GM23248 (cell line): ENCODE measurements around the gene SPATA25. TPM values are rescaled to one million over a fixed set of nuclear protein-coding genes. Genes with fewer than 3 reads are reported as not detected.
A peak's percentile ranks its signal among the peaks of the same experiment; 100 is the strongest.

Source experiments
- DNase-seq: peaks from one replicate; pipeline ENCODE4 v3.0.0-alpha.2; 2015
- H2AFZ ChIP-seq: fragments of 200-600 bp; sonication (generic); 2 replicates; pipeline ENCODE4 v1.6.1; 2016; ENCODE audit warnings: antibody characterized with exemption
- H3F3A ChIP-seq: fragments of 200-600 bp; sonication (generic); 2 replicates; pipeline ENCODE4 v1.6.1; 2016; ENCODE audit warnings: mild to moderate bottlenecking, antibody characterized with exemption, mixed run types; ENCODE audit not compliant: insufficient read depth
- H3K27ac ChIP-seq: fragments of 200-600 bp; sonication (generic); 2 replicates; pipeline ENCODE4 v1.5.1; 2016; ENCODE audit warnings: mild to moderate bottlenecking
- H3K27me3 ChIP-seq: fragments of 200-600 bp; sonication (generic); replicated peaks from 2 replicates; pipeline ENCODE4 v1.6.1; 2016; ENCODE audit warnings: mild to moderate bottlenecking; ENCODE audit not compliant: insufficient read depth
- H3K36me3 ChIP-seq: fragments of 200-600 bp; sonication (generic); 2 replicates; pipeline ENCODE4 v1.6.1; 2016; ENCODE audit warnings: low read depth, mild to moderate bottlenecking
- H3K4me1 ChIP-seq: fragments of 200-600 bp; sonication (generic); 2 replicates; pipeline ENCODE4 v1.6.1; 2016; ENCODE audit warnings: mild to moderate bottlenecking; ENCODE audit not compliant: insufficient read depth
- H3K4me2 ChIP-seq: fragments of 200-600 bp; sonication (generic); one replicate; pipeline ENCODE4 v1.6.1; 2016; ENCODE audit warnings: mild to moderate bottlenecking; ENCODE audit not compliant: unreplicated experiment
- H3K4me3 ChIP-seq: fragments of 200-600 bp; sonication (generic); 2 replicates; pipeline ENCODE4 v1.5.1; 2016; ENCODE audit warnings: mild to moderate bottlenecking
- H3K79me2 ChIP-seq: fragments of 200-600 bp; sonication (generic); 2 replicates; pipeline ENCODE4 v1.6.1; 2016; ENCODE audit warnings: mild to moderate bottlenecking; ENCODE audit not compliant: insufficient read depth
- H3K9ac ChIP-seq: fragments of 200-600 bp; sonication (generic); 2 replicates; pipeline ENCODE4 v1.6.1; 2016; ENCODE audit warnings: mild to moderate bottlenecking
- H3K9me2 ChIP-seq: fragments of 200-600 bp; sonication (generic); 2 replicates; pipeline ENCODE4 v1.6.1; 2016; ENCODE audit warnings: mixed run types, mild to moderate bottlenecking, moderate library complexity; ENCODE audit not compliant: insufficient read depth
- H3K9me3 ChIP-seq: fragments of 200-600 bp; sonication (generic); one replicate; pipeline ENCODE4 v1.6.1; 2017; ENCODE audit warnings: low read depth
- H4K20me1 ChIP-seq: fragments of 200-600 bp; sonication (generic); 2 replicates; pipeline ENCODE4 v1.6.0; 2016; ENCODE audit not compliant: insufficient read depth
- EZH2 ChIP-seq: fragments of 200-600 bp; sonication (generic); IDR thresholded peaks from 2 replicates; pipeline ENCODE4 v1.6.1; 2018; ENCODE audit warnings: antibody characterized with exemption, mild to moderate bottlenecking; ENCODE audit not compliant: insufficient read depth, poor library complexity, severe bottlenecking
- EZH2phosphoT487 ChIP-seq: fragments of 200-600 bp; sonication (generic); IDR thresholded peaks from 2 replicates; pipeline ENCODE4 v1.6.1; 2018; ENCODE audit warnings: antibody characterized with exemption, moderate library complexity, mild to moderate bottlenecking, low read depth; ENCODE audit not compliant: insufficient read depth
- WGBS, 2 experiments: methylation state at CpG; one replicate each; pipeline ENCODE4 v1.1.6; 2015 to 2017; ENCODE audit warnings: low lambda C conversion rate in 2 of 2, low coverage in 1 of 2; ENCODE audit errors: missing lambda C conversion rate in 2 of 2; 5-methylcytosine and 5-hydroxymethylcytosine counted together
- in situ Hi-C: fragments of 300-500 bp; cut with MboI; formaldehyde crosslinking; loops from 2 replicates; pipeline ENCODE4 v1.15.0; 2020
- polyA plus RNA-seq: library from polyadenylated mRNA; unstranded; fragments of >200 nt; fragmentation: Nextera tagmentation; extraction: Ambion mirVana; gene quantifications from 2 replicates; pipeline ENCODE4 v1.2.1, GENCODE V29; 2016
- total RNA-seq: library from RNA; depleted of rRNA; stranded (reverse); fragments of >200 nt; shearing (Covaris generic); gene quantifications from 2 replicates; pipeline ENCODE4 v1.2.3, GENCODE V29; 2014; rRNA removed

SPATA25 gene
- total and polyA plus RNA-seq, 2 experiments from 2014 or later: not detected

GRCh38 chr20:45841407-45842129 lies 45.9 kb downstream of the SPATA25 start:
- in situ Hi-C loops: no loop called here
- Histone ChIP-seq H3F3A (peaks cover 31% of the 10 kb centered on the region), H4K20me1 (no peaks in the 10 kb centered on the region), H3K9me3 (no peaks in the 10 kb centered on the region), H3K9ac (no peak overlapping the region), H3K4me3 (no peak overlapping the region), H3K4me1 (peaks cover 10% of the 10 kb centered on the region; the same call in 1 of the 2 replicates), H3K27ac (peak overlapping the region; percentile 43; the same call in 1 of the 2 replicates), H3K9me2 (no peaks in the 10 kb centered on the region), H3K27me3 (no peaks in the 10 kb centered on the region), H2AFZ (no peak overlapping the region), H3K4me2 (no peak overlapping the region), H3K79me2 (peaks cover 39% of the 10 kb centered on the region), H3K36me3 (peaks cover 17% of the 10 kb centered on the region; the same call in 1 of the 2 replicates)
- DNase-seq: no peak
- 88 to 90% methylated on average over 10 of the region's 10 CpGs for WGBS, 2 experiments
- TF ChIP-seq EZH2 (no peak), EZH2phosphoT487 (no peak)

- peaks cover 13% of the 10 kb centered on the region; the same call in 1 of the 2 replicates for H3K4me1 ChIP-seq
- H3K27ac ChIP-seq: no peak overlapping the region
- H3F3A ChIP-seq: peaks cover 33% of the 10 kb centered on the region
- no peak overlapping the region for H2AFZ ChIP-seq
- WGBS, 2 experiments: 85 to 87% methylated on average over 21 to 24 of the region's 25 CpGs
- H3K4me3 ChIP-seq: no peak overlapping the region
- no peak overlapping the region for H3K4me2 ChIP-seq
- DNase-seq: no peak
- TF ChIP-seq EZH2phosphoT487 (no peak), EZH2 (no peak)
- H3K79me2 ChIP-seq: peaks cover 42% of the 10 kb centered on the region
- no peaks in the 10 kb centered on the region for H3K9me3 ChIP-seq
- H3K9ac ChIP-seq: no peak overlapping the region
- in situ Hi-C loops: no loop called here
- peaks cover 15% of the 10 kb centered on the region; the same call in 1 of the 2 replicates for H3K36me3 ChIP-seq
- H3K9me2 ChIP-seq: no peaks in the 10 kb centered on the region
- H3K27me3 ChIP-seq: no peaks in the 10 kb centered on the region
- H4K20me1 ChIP-seq: no peaks in the 10 kb centered on the region
Measured at GRCh38 chr20:45840700-45841198, 46.7 kb downstream of the SPATA25 start.

GRCh38 chr20:45836841-45837240 lies 50.6 kb downstream of the SPATA25 start:
- Histone ChIP-seq H3F3A (peaks cover 44% of the 10 kb centered on the region; the same call in 1 of the 2 replicates), H3K4me1 (peaks cover 32% of the 10 kb centered on the region), H3K9me3 (no peaks in the 10 kb centered on the region), H3K9ac (peak overlapping the region; percentile 95), H3K27me3 (no peaks in the 10 kb centered on the region), H3K4me3 (peak overlapping the region; percentile 92), H3K9me2 (no peaks in the 10 kb centered on the region), H3K27ac (peak overlapping the region; percentile 97), H3K79me2 (peaks cover 56% of the 10 kb centered on the region), H3K4me2 (peak overlapping the region; percentile 38), H4K20me1 (no peaks in the 10 kb centered on the region), H2AFZ (no peak overlapping the region), H3K36me3 (peaks cover 9% of the 10 kb centered on the region; the same call in 1 of the 2 replicates)
- in situ Hi-C loops: no loop called here
- peak; percentile 40 for DNase-seq
- WGBS, 2 experiments: 35 to 53% methylated on average over 1 of the region's 1 CpG
- TF ChIP-seq EZH2 (no peak), EZH2phosphoT487 (no peak)

Other genes with a start within 250 kb of the SPATA25 start
- not detected in 2 replicates for gene WFDC11, start 217.4 kb downstream of the SPATA25 start, total RNA-seq
- gene WFDC11, start 217.4 kb downstream of the SPATA25 start, polyA plus RNA-seq: not detected in 2 replicates
- not detected in 2 replicates for gene WFDC13, start 185.6 kb downstream of the SPATA25 start, total RNA-seq
- not detected in 2 replicates for gene WFDC13, start 185.6 kb downstream of the SPATA25 start, polyA plus RNA-seq
- gene WFDC10B, start 182.6 kb downstream of the SPATA25 start, total RNA-seq: not detected in 2 replicates
- not detected in 2 replicates for gene WFDC10B, start 182.6 kb downstream of the SPATA25 start, polyA plus RNA-seq
- gene SPINT4, start 165.3 kb downstream of the SPATA25 start, total RNA-seq: not detected in 2 replicates
- gene SPINT4, start 165.3 kb downstream of the SPATA25 start, polyA plus RNA-seq: not detected in 2 replicates
- 0.76 TPM in 1 of 2 replicates, not detected in the other for gene WFDC3, start 95.7 kb downstream of the SPATA25 start, total RNA-seq
- gene WFDC3, start 95.7 kb downstream of the SPATA25 start, polyA plus RNA-seq: 2.4 and 3.6 TPM in 2 replicates
- gene DNTTIP1, start 95.7 kb downstream of the SPATA25 start, total RNA-seq: 12.4 and 22.9 TPM in 2 replicates
- gene DNTTIP1, start 95.7 kb downstream of the SPATA25 start, polyA plus RNA-seq: 57.2 and 57.6 TPM in 2 replicates
- 33.8 and 38.8 TPM in 2 replicates for gene UBE2C, start 75.0 kb downstream of the SPATA25 start, total RNA-seq
- gene UBE2C, start 75.0 kb downstream of the SPATA25 start, polyA plus RNA-seq: 69.2 and 78.4 TPM in 2 replicates
- gene TNNC2, start 60.3 kb downstream of the SPATA25 start, total RNA-seq: not detected in 2 replicates
- 0.83 and 1.1 TPM in 2 replicates for gene TNNC2, start 60.3 kb downstream of the SPATA25 start, polyA plus RNA-seq
- 88.4 and 100 TPM in 2 replicates for gene SNX21, start 53.8 kb downstream of the SPATA25 start, total RNA-seq
- gene SNX21, start 53.8 kb downstream of the SPATA25 start, polyA plus RNA-seq: 50.9 and 54.7 TPM in 2 replicates
- 37.2 and 55.2 TPM in 2 replicates for gene ACOT8, start 30.2 kb downstream of the SPATA25 start, total RNA-seq
- gene ACOT8, start 30.2 kb downstream of the SPATA25 start, polyA plus RNA-seq: 30.0 and 32.9 TPM in 2 replicates
- 4.3 and 5.3 TPM in 2 replicates for gene ZSWIM3, start 30.0 kb downstream of the SPATA25 start, total RNA-seq
- gene ZSWIM3, start 30.0 kb downstream of the SPATA25 start, polyA plus RNA-seq: 1.9 and 2.0 TPM in 2 replicates
- 7.7 and 8.9 TPM in 2 replicates for gene ZSWIM1, start 6.4 kb downstream of the SPATA25 start, total RNA-seq
- 6.6 and 8.5 TPM in 2 replicates for gene ZSWIM1, start 6.4 kb downstream of the SPATA25 start, polyA plus RNA-seq
- 4.3 and 8.3 TPM in 2 replicates for gene NEURL2, start 3.6 kb upstream of the SPATA25 start, total RNA-seq
- gene NEURL2, start 3.6 kb upstream of the SPATA25 start, polyA plus RNA-seq: 1.4 and 2.1 TPM in 2 replicates
- gene CTSA, start 3.7 kb upstream of the SPATA25 start, total RNA-seq: 154 and 176 TPM in 2 replicates
- gene CTSA, start 3.7 kb upstream of the SPATA25 start, polyA plus RNA-seq: 303 and 321 TPM in 2 replicates
- gene PLTP, start 24.5 kb upstream of the SPATA25 start, total RNA-seq: 14.5 and 22.6 TPM in 2 replicates
- gene PLTP, start 24.5 kb upstream of the SPATA25 start, polyA plus RNA-seq: 24.4 and 25.7 TPM in 2 replicates
- 4.2 and 5.3 TPM in 2 replicates for gene PCIF1, start 47.1 kb upstream of the SPATA25 start, total RNA-seq
- gene PCIF1, start 47.1 kb upstream of the SPATA25 start, polyA plus RNA-seq: 23.8 and 24.3 TPM in 2 replicates
- 10.8 and 12.6 TPM in 2 replicates for gene ZNF335, start 84.6 kb upstream of the SPATA25 start, total RNA-seq
- 6.0 and 6.9 TPM in 2 replicates for gene ZNF335, start 84.6 kb upstream of the SPATA25 start, polyA plus RNA-seq
- not detected in 2 replicates for gene MMP9, start 121.3 kb upstream of the SPATA25 start, total RNA-seq
- gene MMP9, start 121.3 kb upstream of the SPATA25 start, polyA plus RNA-seq: 0.10 and 0.13 TPM in 2 replicates
- gene SLC12A5, start 141.6 kb upstream of the SPATA25 start, total RNA-seq: not detected in 2 replicates
- 0.55 and 0.58 TPM in 2 replicates for gene SLC12A5, start 141.6 kb upstream of the SPATA25 start, polyA plus RNA-seq
- gene NCOA5, start 202.3 kb upstream of the SPATA25 start, total RNA-seq: 15.9 and 20.4 TPM in 2 replicates
- 14.9 and 15.3 TPM in 2 replicates for gene NCOA5, start 202.3 kb upstream of the SPATA25 start, polyA plus RNA-seq
- gene CD40, start 230.7 kb upstream of the SPATA25 start, total RNA-seq: 1.8 and 2.5 TPM in 2 replicates
- 2.8 and 3.4 TPM in 2 replicates for gene CD40, start 230.7 kb upstream of the SPATA25 start, polyA plus RNA-seq